ENCODE results near the gene DOK4.

- TF ChIP-seq POLR2AphosphoS5 (IDR thresholded peaks at IDR 0.05) (no peak), POLR2A (IDR thresholded peaks at IDR 0.05) (no peak), CTCF (IDR thresholded peaks at IDR 0.05) (no peak), EP300 (IDR thresholded peaks at IDR 0.05) (no peak)
These were observed 52.3 kb downstream of the DOK4 start for GRCh38 chr16:57434003-57434402.
